GM12864 (cell line): ENCODE results near the gene SPNS2.

ENCODE experiments used
- DNase-seq: peaks from one replicate; pipeline ENCODE4 v3.0.0-alpha.2; 2011; ENCODE audit warnings: low read depth
- H3K4me3 ChIP-seq: 2 replicates; pipeline ENCODE4 v1.5.1; 2011; ENCODE audit warnings: mild to moderate bottlenecking, low read depth, low read length, control low read depth
- TF ChIP-seq, protein P1 (sequence below): IDR thresholded peaks from 2 replicates; pipeline ENCODE4 v1.5.1; 2011; ENCODE audit warnings: low read depth, mild to moderate bottlenecking, moderate library complexity, low read length, control low read depth, inconsistent platforms; ENCODE audit errors: missing control alignments

The SPNS2 gene

DNA sequence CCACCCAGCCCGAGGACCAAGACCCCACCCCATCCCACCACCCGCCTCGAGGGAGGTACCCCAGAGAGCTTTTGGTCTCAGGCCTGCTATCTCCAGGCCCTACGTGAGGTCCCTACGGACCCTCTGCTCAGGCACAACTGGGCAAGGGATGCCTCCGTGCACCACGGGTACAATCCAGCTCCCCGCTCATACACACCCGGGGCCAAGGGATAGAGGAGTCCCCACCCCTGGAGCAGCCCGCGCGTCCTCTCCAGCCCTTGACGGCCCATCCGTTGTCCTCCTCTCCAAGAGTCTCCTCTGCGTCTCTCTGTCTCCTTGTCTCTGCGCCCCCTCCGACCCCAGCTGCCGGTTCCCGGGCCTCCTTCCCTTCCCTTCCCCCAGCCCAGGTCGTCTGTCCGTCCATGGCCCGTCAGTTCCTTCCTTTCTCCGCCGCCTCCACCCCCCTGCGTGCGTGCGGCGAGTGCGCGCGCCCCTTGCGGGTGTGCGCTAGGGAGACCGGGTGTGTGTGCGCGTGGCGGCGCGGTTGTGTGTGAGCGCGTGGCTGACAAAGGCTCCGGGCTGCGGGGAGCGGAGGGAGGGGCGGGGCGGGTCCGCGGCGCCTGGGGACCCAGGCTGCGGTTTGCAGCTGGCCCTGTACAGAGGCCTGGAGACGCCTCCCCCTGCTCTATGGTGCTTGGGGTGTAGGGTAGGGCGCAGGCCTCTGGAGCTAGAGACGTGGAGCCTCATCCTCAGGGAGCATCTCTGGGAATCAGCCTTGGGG is 930 bp downstream of the SPNS2 start:
- H3K4me3 ChIP-seq: no peak overlapping the region
- TF ChIP-seq, protein P1, sequence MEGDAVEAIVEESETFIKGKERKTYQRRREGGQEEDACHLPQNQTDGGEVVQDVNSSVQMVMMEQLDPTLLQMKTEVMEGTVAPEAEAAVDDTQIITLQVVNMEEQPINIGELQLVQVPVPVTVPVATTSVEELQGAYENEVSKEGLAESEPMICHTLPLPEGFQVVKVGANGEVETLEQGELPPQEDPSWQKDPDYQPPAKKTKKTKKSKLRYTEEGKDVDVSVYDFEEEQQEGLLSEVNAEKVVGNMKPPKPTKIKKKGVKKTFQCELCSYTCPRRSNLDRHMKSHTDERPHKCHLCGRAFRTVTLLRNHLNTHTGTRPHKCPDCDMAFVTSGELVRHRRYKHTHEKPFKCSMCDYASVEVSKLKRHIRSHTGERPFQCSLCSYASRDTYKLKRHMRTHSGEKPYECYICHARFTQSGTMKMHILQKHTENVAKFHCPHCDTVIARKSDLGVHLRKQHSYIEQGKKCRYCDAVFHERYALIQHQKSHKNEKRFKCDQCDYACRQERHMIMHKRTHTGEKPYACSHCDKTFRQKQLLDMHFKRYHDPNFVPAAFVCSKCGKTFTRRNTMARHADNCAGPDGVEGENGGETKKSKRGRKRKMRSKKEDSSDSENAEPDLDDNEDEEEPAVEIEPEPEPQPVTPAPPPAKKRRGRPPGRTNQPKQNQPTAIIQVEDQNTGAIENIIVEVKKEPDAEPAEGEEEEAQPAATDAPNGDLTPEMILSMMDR: no peak
- no peak for DNase-seq

DNA sequence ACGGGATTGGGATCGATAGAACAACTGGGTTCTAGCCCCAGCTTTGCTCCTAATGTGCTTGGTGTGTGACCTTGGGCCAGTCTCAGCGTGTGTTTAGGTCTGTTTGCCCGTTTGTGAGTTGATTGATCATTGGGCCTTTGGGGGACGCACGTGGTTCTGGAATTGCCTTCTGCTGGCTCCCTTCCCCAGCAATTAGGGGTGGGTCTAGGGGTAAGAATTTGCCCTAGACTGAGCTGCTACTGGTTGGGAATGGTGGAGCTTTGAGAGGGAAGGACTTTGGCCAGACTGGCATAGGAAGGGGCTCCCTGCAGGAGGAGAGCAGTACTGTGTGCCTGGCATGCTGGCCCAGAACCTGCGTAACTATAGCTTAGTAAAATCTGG is 1.5 kb downstream of the SPNS2 start:
- TF ChIP-seq, protein P1: no peak
- no peak overlapping the region for H3K4me3 ChIP-seq
- DNase-seq: no peak

DNA sequence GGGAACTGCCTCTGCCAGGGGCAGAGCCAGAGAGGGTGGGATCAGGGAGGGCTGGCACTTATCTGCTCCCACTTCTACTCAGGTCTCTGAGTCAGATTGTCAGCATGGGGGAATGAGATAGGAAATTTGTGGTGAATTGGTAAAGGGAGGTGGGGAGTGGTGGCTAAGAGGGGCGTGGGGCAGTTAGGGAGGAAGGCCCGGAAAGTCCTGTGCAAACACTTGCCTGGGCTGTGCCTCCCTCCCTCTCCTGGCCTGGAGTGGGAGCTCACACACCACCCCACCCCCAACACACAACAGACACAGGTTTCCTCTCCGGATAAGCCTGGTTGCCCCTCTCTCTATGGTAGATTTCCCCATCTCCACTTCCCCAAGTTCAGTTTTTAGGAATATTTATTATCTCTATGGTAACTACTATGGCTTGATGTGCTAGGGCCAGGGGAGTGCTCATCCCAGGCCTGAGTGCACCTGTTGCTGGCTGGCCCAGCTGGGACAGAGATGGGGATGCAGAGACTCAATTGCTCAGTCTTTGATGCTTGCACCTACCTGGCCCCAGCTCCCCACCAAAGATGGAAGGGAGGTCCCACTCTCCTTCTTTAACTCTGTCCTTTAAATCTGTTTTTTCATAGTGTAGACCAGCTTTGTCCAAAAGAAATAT is 2.7 kb downstream of the SPNS2 start:
- H3K4me3 ChIP-seq: no peak overlapping the region
- TF ChIP-seq, protein P1: no peak
- no peak for DNase-seq

DNA sequence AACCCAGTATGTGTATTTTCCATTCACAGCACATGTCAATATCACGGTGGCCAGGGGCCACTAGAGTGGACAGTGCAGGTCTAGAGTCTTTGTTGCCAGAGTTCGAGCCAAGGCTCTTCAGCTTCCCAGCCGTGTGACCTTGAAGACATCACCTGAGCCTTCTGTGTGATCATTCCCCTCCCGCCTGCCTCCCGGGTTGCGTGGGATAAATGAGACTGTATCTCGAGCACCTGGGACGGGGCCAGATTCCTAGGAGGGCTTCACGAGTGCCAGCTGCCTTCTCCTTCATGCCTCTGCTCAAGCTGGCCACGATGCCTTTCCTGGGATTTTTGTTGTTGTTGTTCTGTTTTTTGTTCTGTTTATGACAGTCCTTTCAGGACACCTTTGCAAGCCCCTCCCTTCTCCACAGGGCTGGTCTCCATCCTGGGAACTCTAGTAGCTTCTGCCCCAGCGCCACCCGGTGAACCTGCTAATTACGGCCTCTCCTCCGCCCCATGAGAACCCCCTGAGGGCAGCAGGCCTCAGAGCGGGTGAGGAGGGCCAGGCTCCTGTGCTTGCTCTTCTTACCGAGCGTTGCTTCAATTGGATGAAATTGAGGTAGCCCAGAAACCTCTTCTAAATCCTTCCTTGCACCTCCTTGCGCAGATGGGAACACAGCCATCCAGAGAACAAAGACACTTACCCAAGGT is 3.9 kb downstream of the SPNS2 start:
- no peak overlapping the region for H3K4me3 ChIP-seq
- DNase-seq: no peak
- TF ChIP-seq, protein P1: no peak

DNA sequence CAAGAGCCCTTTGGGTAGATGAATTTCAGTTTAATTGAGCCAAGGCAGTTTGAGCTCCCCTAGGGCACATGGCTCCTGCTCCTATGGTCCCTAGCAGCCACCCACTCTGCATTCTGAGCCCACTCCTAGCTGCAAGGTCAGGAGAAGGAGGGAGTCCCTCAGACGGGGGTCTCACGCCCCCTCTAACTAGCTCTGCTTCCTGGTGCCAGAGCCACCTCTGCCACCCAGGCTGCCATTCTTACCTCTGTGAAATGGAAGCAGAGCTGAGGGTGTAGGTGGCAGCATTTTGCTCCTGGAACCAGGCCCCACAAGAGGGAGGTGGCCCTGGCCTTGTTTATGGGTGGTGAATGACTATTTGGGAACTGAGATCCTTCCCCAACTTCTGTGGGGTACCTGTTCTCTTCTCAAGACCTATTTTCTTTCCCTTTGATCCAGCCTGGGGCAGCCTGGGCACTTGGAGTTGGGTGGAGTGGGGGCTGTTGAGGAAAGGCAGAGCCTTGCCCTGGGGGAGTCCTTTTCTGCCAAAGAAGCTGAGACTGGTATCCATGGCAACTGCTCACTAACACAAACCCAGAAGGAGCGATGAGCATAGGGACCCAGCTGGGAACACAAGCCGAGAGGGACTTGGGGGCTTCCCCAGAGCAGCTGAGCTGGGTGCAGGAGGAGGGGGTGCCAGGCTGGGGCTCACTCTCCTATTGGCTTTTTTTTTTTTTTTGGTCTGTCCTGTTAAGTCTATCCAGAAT is 4.8 kb downstream of the SPNS2 start:
- TF ChIP-seq, protein P1: no peak
- H3K4me3 ChIP-seq: no peak overlapping the region
- no peak for DNase-seq

DNA sequence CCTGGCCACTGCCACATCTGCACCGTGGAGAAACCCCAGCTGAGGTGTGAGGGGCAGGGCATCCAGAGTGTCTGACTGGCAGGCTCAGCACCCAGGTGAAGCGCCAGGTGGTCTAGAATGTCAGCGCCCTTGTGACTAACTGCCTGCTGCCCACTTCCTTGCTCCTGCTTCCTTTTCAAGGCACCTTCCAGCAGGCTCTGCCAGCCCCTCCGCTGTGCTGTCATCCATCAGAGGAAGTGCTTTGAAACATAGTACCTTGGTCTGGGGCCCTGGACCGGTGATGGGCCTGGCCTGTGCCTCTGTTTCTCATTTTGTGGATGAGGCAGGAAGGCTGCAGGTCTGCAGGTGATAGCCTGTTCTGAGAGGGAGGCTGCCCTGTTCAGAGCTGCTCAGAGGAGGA is 5.5 kb downstream of the SPNS2 start:
- DNase-seq: no peak
- TF ChIP-seq, protein P1: no peak
- H3K4me3 ChIP-seq: no peak overlapping the region
